WTC11 (cell line): ENCODE data around the gene STARD8. TPM values are rescaled to one million over a fixed set of nuclear protein-coding genes. Genes with fewer than 3 reads are reported as not detected.

Experiments used
- ATAC-seq: fragments of 200-7000 bp; cut with Tn5 transposase; 2 replicates; pipeline ENCODE4 v1.10.0; 2021; ENCODE audit warnings: mild to moderate bottlenecking, moderate library complexity
- CTCF ChIA-PET: fragments of 300-600 bp; sonication (Branson Sonifier 250); formaldehyde crosslinking; loops from one replicate; lab custom pipeline; 2021; ENCODE audit warnings: antibody characterized with exemption; lab: Charles Lee
- POLR2A ChIA-PET: fragments of 350-600 bp; sonication (Branson Sonifier 250); formaldehyde crosslinking; loops from one replicate; lab custom pipeline; 2021; ENCODE audit warnings: antibody characterized with exemption; lab: Charles Lee
- DNase-seq: peaks from one replicate; pipeline ENCODE4 v3.0.0; 2021; ENCODE audit warnings: low spot score
- H3K27ac Mint-ChIP-seq: 2 replicates; pipeline ENCODE4 v1.8.0; 2021; ENCODE audit warnings: mixed read lengths
- H3K27me3 Mint-ChIP-seq: 2 replicates; pipeline ENCODE4 v1.8.0; 2021; ENCODE audit warnings: low read depth, mild to moderate bottlenecking, moderate library complexity, mixed read lengths
- H3K36me3 Mint-ChIP-seq: 2 replicates; pipeline ENCODE4 v1.8.0; 2021; ENCODE audit warnings: mixed read lengths
- H3K4me1 Mint-ChIP-seq: 2 replicates; pipeline ENCODE4 v1.8.0; 2022; ENCODE audit warnings: mixed read lengths
- H3K4me3 Mint-ChIP-seq: 2 replicates; pipeline ENCODE4 v1.8.0; 2021; ENCODE audit warnings: mild to moderate bottlenecking, moderate library complexity, mixed read lengths
- H3K9me3 Mint-ChIP-seq: 2 replicates; pipeline ENCODE4 v1.8.0; 2021; ENCODE audit warnings: mixed read lengths
- ATF6 ChIP-seq: sonication (generic); formaldehyde crosslinking; IDR thresholded peaks from 2 replicates; pipeline ENCODE4 v1.8.1; 2023; ENCODE audit warnings: mild to moderate bottlenecking, missing genetic modification reagents
- E2F1 ChIP-seq: sonication (generic); formaldehyde crosslinking; IDR thresholded peaks from 2 replicates; pipeline ENCODE4 v1.8.0; 2022; ENCODE audit warnings: mild to moderate bottlenecking, missing genetic modification reagents
- EMX1 ChIP-seq: fragments of 250-450 bp; sonication (Bioruptor Pico); IDR thresholded peaks from 2 replicates; pipeline ENCODE4 v1.8.0; 2021; ENCODE audit warnings: mild to moderate bottlenecking
- ETV6 ChIP-seq: sonication (generic); formaldehyde crosslinking; IDR thresholded peaks from 2 replicates; pipeline ENCODE4 v1.8.1; 2022; ENCODE audit warnings: mild to moderate bottlenecking, missing genetic modification reagents
- HMGXB4 ChIP-seq: sonication (generic); formaldehyde crosslinking; IDR thresholded peaks from 2 replicates; pipeline ENCODE4 v1.8.1; 2023; ENCODE audit warnings: mild to moderate bottlenecking, moderate library complexity, missing genetic modification reagents
- MAX ChIP-seq: sonication (generic); formaldehyde crosslinking; IDR thresholded peaks from 2 replicates; pipeline ENCODE4 v1.8.0; 2022; ENCODE audit warnings: mild to moderate bottlenecking, missing genetic modification reagents
- SOX15 ChIP-seq: fragments of 250-450 bp; sonication (Bioruptor Pico); IDR thresholded peaks from 2 replicates; pipeline ENCODE4 v1.9.0; 2021; ENCODE audit warnings: mild to moderate bottlenecking
- ZMAT4 ChIP-seq: fragments of 250-450 bp; sonication (Bioruptor Pico); IDR thresholded peaks from 2 replicates; pipeline ENCODE4 v1.9.0; 2021; ENCODE audit warnings: mild to moderate bottlenecking
- ZNF138 ChIP-seq: sonication (generic); formaldehyde crosslinking; conservative IDR thresholded peaks from 2 replicates; pipeline ENCODE4 v1.8.1; 2022; ENCODE audit warnings: mild to moderate bottlenecking, moderate library complexity, missing genetic modification reagents
- ZNF317 ChIP-seq: sonication (generic); formaldehyde crosslinking; IDR thresholded peaks from 2 replicates; pipeline ENCODE4 v1.8.1; 2023; ENCODE audit warnings: low read depth, mild to moderate bottlenecking, moderate library complexity, missing genetic modification reagents, borderline replicate concordance
- ZNF396 ChIP-seq: fragments of 250-450 bp; sonication (Bioruptor Pico); IDR thresholded peaks from 2 replicates; pipeline ENCODE4 v1.8.0; 2021; ENCODE audit warnings: mild to moderate bottlenecking, moderate library complexity, borderline replicate concordance
- ZNF512 ChIP-seq: sonication (generic); formaldehyde crosslinking; IDR thresholded peaks from 2 replicates; pipeline ENCODE4 v1.8.1; 2022; ENCODE audit warnings: missing genetic modification reagents, borderline replicate concordance
- ZSCAN18 ChIP-seq: fragments of 250-450 bp; sonication (Bioruptor Pico); IDR thresholded peaks from 2 replicates; pipeline ENCODE4 v2.1.2; 2022; ENCODE audit warnings: mild to moderate bottlenecking, moderate library complexity
- total RNA-seq: library from RNA; stranded (reverse); gene quantifications from 3 replicates; pipeline ENCODE4 v1.2.3, GENCODE V29; 2021

The STARD8 gene
- total RNA-seq, 1 experiment from 2014 or later, result 8.5 TPM

DNA sequence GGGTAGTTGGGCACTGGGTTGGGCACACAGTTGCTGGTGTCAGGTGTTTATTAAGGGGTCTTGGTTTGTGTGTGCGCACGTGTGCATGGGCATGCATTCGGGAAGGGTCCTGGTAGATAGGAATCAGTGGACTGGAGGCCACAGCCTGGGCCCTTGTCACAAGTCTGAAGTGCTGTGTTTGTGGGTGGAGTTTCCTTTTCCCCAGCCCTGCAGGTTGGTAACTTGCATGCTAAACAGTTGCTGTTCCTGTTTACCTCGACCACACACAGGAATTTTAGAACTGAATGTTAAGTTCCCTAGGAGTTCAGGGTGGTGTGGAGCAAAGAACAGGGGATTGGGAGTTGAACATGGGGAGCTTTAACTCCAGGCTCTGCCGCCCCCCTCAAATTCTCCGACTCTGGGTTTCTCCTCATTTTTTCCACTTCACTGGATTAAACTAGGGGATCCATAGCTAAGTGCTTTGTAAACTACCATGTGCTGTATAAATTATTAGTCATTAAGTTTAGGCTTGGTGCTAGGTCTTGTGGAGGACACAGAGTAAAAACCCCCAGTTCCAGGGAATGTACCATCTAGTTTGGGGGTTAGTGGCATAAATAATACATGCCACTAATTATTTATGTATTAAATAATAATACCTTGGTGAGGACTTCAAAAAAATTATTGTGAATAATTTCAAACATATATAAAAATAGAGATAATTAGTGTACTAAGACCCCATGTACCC, 49.0 kb downstream of the STARD8 start:
- Mint-ChIP-seq H3K36me3 (0 out of 2 replicates have a peak, but pooled peaks cover 3% of the 10 kb centered on the region), H3K9me3 (no peaks in the 10 kb centered on the region), H3K27ac (no peak overlapping the region)
- ATAC-seq (no peak), DNase-seq (no peak)
- TF ChIP-seq HMGXB4 (CRISPR knock-in tag) (no peak), ZNF317 (CRISPR knock-in tag) (no peak), MAX (CRISPR knock-in tag) (no peak), EMX1 (no peak)
- TF ChIP-seq, all 79 proteins: peak for 0
- Mint-ChIP-seq H3K27me3 (peaks cover 10% of the 10 kb centered on the region; the same call in 1 of the 2 replicates), H3K4me3 (0 out of 2 replicates have a peak overlapping the region, but pooled peaks have one; percentile 6), H3K4me1 (peaks cover 33% of the 10 kb centered on the region)
- POLR2A ChIA-PET, result no interaction called here
- CTCF ChIA-PET, result interaction anchor here (1.1 kb wide), 1 partner anchor 14 kb away, joined by 3 read pairs; no protein-coding TSS in a partner anchor

GRCh38 chrX:68697036-68697435, 49.6 kb downstream of the STARD8 start:
- ATAC-seq (no peak), DNase-seq (no peak)
- H3K9me3 Mint-ChIP-seq, result no peaks in the 10 kb centered on the region
- ChIA-PET CTCF (no interaction called here), POLR2A (no interaction called here)
- H3K27ac Mint-ChIP-seq, result no peak overlapping the region
- H3K4me3 Mint-ChIP-seq, result no peak overlapping the region
- H3K27me3 Mint-ChIP-seq, result peaks cover 7% of the 10 kb centered on the region; the same call in 1 of the 2 replicates
- TF ChIP-seq E2F1 (CRISPR knock-in tag), result no peak
- no peak for TF ChIP-seq ZNF512 (CRISPR knock-in tag)
- peaks cover 33% of the 10 kb centered on the region for H3K4me1 Mint-ChIP-seq
- 0 out of 2 replicates have a peak, but pooled peaks cover 3% of the 10 kb centered on the region for H3K36me3 Mint-ChIP-seq

GRCh38 chrX:68697465-68698125, 50.1 kb downstream of the STARD8 start:
- CTCF ChIA-PET, result no interaction called here
- DNase-seq (no peak), ATAC-seq (no peak)
- H3K4me3 Mint-ChIP-seq, result no peak overlapping the region
- no peak for TF ChIP-seq ZNF396 (CRISPR knock-in tag)
- no peak for TF ChIP-seq ZSCAN18 (CRISPR knock-in tag)
- no peak for TF ChIP-seq SOX15
- POLR2A ChIA-PET, result no interaction called here
- peaks cover 33% of the 10 kb centered on the region for H3K4me1 Mint-ChIP-seq
- H3K9me3 Mint-ChIP-seq, result no peaks in the 10 kb centered on the region
- H3K27me3 Mint-ChIP-seq, result peaks cover 6% of the 10 kb centered on the region; the same call in 1 of the 2 replicates
- H3K36me3 Mint-ChIP-seq, result 0 out of 2 replicates have a peak, but pooled peaks cover 3% of the 10 kb centered on the region
- no peak overlapping the region for H3K27ac Mint-ChIP-seq

- Mint-ChIP-seq H3K9me3 (no peaks in the 10 kb centered on the region), H3K4me1 (peaks cover 35% of the 10 kb centered on the region), H3K4me3 (no peak overlapping the region), H3K27me3 (peaks cover 7% of the 10 kb centered on the region), H3K36me3 (0 out of 2 replicates have a peak, but pooled peaks cover 3% of the 10 kb centered on the region), H3K27ac (no peak overlapping the region)
- DNase-seq, result no peak
- ChIA-PET CTCF (interaction anchor here (0.8 to 1.3 kb wide), 4 partner anchors 12 to 30 kb away, joined by 3 to 4 read pairs (median 3); no protein-coding TSS in a partner anchor), POLR2A (no interaction called here)
- ATAC-seq, result peak; percentile 20
- no peak for TF ChIP-seq ATF6
- no peak for TF ChIP-seq ZNF138
- TF ChIP-seq ZMAT4 (CRISPR knock-in tag), result no peak
- TF ChIP-seq ETV6 (CRISPR knock-in tag), result no peak
These were observed 51.5 kb downstream of the STARD8 start for GRCh38 chrX:68698942-68699341.
